Cardiac septum (tissue), 1 donor: ENCODE measurements around the gene ENC1. TPM values are rescaled to one million over a fixed set of nuclear protein-coding genes. Genes with fewer than 3 reads are reported as not detected.

Experiments used
- DNase-seq: peaks from one replicate; pipeline ENCODE4 v3.0.0-alpha.2; 2020; ENCODE audit warnings: low spot score
- intact Hi-C: fragments of 100-400 bp; cut with DNase I; formaldehyde crosslinking; loops from one replicate; pipeline ENCODE4 v1.14.0; 2022
- total RNA-seq: library from RNA; stranded (reverse); fragmentation: NEBNext Ultra II Directional; extraction: Animal tissue kit (Norgen Biotek cat#: 25700); gene quantifications from one replicate; pipeline ENCODE4 v1.2.1, GENCODE V29; 2021
- donor health status: DM: no; HTN: no; CAD: no.

ENC1 gene
- total RNA-seq, 1 donor from 2014 or later, result 6.6 TPM

DNA sequence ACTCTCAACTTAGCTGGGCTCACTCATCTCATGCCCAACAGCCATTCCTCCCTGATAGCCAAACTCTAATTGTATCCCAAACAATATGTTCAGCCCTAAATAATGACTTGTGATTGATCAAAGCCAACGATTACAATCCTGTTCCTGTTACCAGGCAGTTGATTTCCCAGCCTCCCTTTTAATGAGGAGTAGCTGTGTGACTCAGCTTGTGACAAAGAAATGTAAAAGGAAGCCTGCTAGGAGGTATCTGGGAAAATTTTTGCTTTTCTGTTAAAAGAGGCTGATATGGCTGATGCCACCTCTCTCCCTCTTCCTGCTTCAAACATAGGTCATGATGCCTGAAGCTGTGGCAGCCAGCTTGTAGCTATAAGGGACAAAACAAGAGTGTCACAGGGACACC, 19.6 kb upstream of the ENC1 start:
- intact Hi-C loops, result no loop called here

DNA sequence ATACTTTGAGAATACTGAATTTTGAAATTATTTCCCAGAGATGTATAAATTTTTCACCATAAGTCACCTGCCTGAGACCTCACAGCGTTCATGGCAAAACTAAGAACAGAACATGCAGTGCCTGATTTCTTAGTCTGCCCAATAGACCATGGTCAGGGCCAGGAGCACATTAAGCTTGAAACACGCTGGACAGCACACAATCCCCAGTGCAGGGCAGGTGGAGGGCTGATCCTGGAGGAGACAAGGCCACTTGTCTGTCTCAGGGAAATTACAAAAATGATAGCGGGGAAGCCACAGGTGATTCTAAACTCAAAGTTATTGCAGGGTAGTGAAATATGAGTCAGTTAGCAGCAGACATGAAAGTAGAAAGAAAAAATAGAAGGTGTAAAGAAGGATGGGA, 18.6 kb upstream of the ENC1 start:
- intact Hi-C loops, result no loop called here
- no peak for DNase-seq

More for the DNA sequence above, 19.6 kb upstream of the ENC1 start:
- no peak for DNase-seq

- no peak for DNase-seq
- intact Hi-C loops, result no loop called here
Measured at GRCh38 chr5:74657165-74657564, 16.6 kb upstream of the ENC1 start.

DNA sequence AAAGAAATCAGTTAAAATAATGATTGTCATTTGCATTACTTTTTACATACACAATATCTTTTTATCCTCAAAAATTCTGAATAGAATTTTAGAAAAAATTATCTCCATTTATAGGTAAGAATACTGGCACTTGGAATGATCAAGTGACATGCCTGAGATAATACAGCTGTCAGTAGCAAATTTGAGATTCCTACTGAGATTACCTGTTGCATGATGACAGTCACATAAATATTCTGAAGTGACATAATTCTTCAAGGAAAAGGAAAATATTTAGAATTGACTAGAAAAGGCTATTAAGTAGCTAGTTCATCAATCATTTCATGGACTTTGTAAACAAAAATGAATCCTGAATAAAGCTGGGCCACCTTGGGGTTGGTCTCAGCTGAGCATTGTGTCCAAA, 15.2 kb upstream of the ENC1 start:
- no peak for DNase-seq
- intact Hi-C loops, result no loop called here

DNA sequence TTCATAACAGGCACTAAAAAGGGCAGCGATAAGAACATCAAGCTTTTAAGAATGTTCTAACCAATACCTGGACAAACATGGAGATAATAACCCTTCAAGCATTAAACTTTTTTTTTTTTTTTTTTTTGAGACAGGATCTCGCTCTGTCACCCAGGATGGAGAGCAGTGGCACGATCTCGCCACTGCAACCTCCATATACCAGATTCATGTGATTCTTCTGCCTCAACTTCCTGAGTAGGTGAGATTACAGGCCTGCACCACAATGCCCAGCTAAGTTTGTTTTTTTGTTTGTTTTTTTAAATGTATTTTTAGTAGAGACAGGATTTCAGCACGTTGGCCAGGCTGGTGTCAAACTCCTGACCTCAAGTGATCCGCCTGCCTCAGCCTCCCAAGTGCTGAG, 14.7 kb upstream of the ENC1 start:
- no peak for DNase-seq
- intact Hi-C loops, result no loop called here

DNA sequence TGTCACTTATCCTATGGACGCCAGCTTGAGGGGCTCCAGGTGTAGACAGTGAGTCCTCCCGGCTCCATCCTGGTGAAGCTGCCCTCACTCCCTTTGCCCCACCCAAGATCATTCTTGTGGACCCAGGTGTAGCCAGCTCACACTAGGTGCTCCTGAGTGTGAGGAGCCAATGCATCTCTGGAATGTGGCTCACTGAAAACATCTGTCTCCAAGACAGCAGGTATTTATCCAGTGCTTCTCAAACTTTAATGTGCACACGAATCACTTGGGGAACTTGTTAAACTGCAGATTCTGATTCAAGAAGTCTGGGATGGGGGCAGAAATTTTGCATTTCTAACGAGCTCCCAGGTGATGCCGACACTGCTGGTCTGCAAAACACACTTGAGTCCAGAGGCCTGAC, 13.5 kb upstream of the ENC1 start:
- intact Hi-C loops, result no loop called here
- no peak for DNase-seq

DNA sequence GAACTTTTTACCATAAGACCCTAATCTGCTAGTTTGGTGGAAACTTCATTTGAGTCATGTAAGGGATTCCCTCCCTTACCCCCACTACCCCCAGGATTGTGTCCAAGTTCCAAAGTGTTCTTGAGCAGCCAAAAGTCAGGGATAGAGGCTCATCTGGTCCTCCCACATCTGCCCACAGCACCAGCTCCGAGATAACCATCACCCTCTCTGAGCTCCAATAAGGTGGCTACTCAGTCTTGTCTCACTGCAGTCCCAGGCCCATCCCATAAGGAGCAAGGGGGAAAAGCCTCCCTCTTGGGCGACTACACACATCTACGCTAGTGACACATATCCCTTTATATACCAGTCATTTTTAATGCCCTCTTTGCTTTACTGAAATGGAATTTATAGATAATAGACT, 12.0 kb upstream of the ENC1 start:
- no peak for DNase-seq
- intact Hi-C loops, result no loop called here

DNA sequence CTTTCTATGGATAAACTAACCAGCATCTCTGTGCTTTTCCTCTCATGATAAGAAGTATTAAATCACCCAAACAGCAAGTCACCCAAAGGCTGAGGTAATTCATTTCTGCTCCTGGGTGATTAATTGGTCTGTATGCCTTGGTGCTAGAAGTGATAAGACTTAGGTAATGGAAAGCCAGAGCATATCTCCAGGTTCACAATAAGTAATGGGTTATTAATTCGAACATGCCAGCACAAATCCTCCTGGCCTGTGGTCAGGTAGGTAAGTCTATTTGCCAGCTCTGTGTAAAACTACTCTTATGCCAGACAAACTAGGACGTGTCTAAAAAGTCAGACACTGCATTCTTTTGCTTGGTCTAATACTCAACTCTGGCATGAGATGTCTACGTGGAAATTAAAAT, 11.2 kb upstream of the ENC1 start:
- intact Hi-C loops, result no loop called here
- DNase-seq, result no peak

GRCh38 chr5:74649421-74649973, 9.0 kb upstream of the ENC1 start:
- intact Hi-C loops, result loop anchor here (10.0 kb wide), 2 partner anchors 855 to 1055 kb away; no protein-coding TSS in a partner anchor
- no peak for DNase-seq

DNA sequence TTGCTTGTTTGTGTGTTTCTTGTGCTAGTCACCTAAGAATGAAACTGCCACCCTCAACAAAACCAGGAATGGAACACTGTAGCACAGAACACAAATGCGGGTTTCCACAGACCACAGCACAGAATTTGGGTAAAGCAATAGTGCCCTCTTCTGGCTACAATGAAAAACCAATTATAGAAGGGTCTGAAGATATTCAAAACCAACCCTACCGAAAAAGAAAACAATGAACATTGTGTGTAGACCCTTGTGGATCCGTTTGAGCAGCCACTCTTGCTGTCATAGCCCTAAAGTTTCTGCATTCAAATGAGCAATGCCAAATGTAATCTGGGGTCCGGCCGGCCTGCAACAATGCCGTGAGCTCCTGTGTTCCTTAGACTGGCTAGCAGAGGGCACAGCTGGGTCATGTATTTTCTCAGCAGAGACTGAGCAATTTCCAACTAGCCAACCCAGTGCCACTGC, 8.3 kb upstream of the ENC1 start:
- no peak for DNase-seq
- intact Hi-C loops, result loop anchor here (1.0 to 10.0 kb wide), 3 partner anchors 746 to 1054 kb away; no protein-coding TSS in a partner anchor

DNA sequence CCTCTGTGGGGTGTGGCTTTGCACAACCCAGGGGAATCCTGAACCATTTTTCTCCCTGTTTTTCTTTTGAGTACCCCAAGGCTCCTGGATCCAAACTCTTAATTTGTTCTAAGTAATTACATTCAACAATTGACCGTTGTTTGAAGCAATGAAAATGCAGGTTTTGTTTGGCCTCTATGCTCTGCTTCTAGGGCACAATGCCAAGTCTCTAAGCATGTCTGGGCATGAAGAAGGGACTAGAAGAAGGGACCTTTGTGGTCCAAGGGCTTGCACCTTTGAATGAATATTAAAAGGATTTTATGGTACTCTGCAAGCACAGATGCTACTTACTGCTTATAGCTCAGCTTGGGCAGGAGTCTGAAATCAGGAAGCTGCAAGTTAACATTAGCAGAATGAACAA, 6.6 kb upstream of the ENC1 start:
- no peak for DNase-seq
- intact Hi-C loops, result loop anchor here (10.0 kb wide), 2 partner anchors 852 to 1052 kb away; no protein-coding TSS in a partner anchor

DNA sequence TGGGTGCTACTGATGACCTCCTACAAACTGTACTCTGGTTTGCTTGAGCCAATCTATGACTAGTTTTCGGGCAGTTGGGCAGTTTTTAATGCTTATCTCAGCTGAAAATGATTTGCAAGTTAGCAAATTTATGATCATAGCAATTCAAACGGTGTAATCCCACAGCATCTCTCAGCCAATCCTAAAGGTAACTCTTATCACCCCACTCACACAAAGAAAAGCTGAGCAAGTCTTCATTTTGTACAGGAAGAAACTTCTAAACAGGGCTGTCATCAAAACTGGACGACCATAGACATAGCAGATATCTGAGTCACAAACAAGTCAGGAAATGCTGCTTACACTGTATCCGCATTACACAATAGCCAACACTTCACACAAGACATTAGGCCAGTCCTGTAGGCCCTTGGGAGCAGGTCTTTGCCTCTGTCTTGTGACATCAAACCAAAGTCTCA, 2.6 kb upstream of the ENC1 start:
- DNase-seq, result no peak
- intact Hi-C loops, result loop anchor here (2.0 to 10.0 kb wide), 6 partner anchors 261 to 1048 kb away; no protein-coding TSS in a partner anchor

GRCh38 chr5:74642543-74642863, 2.0 kb upstream of the ENC1 start:
- intact Hi-C loops, result loop anchor here (2.0 to 10.0 kb wide), 6 partner anchors 260 to 1048 kb away; no protein-coding TSS in a partner anchor
- no peak for DNase-seq

- no peak for DNase-seq
- intact Hi-C loops, result loop anchor here (2.0 to 10.0 kb wide), 6 partner anchors 260 to 1047 kb away; no protein-coding TSS in a partner anchor
Measured at GRCh38 chr5:74641735-74642542, 1.4 kb upstream of the ENC1 start.

- peak; percentile 91 for DNase-seq
- intact Hi-C loops, result loop anchor here (5.0 to 10.0 kb wide), 5 partner anchors 259 to 1046 kb away; no protein-coding TSS in a partner anchor
Measured at GRCh38 chr5:74640954-74641734, 616 bp upstream of the ENC1 start.

- peak; percentile 79 for DNase-seq
- intact Hi-C loops, result loop anchor here (1.0 to 10.0 kb wide), 8 partner anchors 63 to 1045 kb away; no protein-coding TSS in a partner anchor
Measured at GRCh38 chr5:74639807-74640449, 600 bp downstream of the ENC1 start.

DNA sequence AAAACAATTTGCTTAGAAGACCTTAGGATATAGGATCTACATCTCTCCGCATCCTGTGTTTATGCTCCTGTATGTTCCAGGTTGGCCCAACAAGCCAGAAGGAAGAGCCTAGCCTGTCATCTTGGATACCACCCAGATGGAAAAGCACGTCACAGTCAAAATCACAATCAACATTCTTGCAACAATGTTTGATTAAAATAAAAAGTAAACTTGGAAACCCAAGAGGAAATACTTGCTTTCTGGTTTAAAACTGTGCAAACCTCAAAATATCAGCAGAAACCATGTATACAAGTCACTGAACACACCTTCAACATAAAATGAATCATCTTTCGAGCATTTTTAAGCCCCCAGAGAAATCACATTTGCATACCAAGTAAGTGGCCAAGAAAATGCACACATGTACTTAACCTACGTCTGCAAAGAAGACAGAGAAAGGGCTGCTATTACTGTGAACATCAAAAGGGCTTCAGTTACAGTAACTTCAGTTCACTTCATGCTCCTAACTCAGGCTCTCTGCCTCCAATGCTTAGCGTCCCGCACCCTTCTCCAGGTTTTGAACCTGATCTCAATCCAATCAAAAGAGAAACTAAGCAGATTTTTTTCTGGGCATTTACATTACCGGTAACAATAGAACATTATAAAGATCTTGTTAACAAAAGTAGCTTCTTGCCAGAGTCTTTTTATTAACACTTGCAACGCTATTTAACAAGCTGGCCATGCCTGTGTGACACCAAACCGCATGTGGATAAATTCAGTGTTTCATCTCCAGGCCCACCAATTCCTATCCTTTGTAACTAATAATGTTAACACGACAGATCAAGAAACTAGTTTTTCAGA, 1.3 kb downstream of the ENC1 start:
- intact Hi-C loops, result loop anchor here (1.0 to 5.0 kb wide), 3 partner anchors 62 to 205 kb away; no protein-coding TSS in a partner anchor

GRCh38 chr5:74638544-74638969, 2.0 kb downstream of the ENC1 start:
- intact Hi-C loops, result loop anchor here (2.0 to 5.0 kb wide), 2 partner anchors 61 to 100 kb away; no protein-coding TSS in a partner anchor
- no peak for DNase-seq

More for the DNA sequence above, 1.3 kb downstream of the ENC1 start:
- DNase-seq, result no peak
